HG03064 (cell line): ENCODE results near the gene CISTR.
"Not testable (repeated sequence)": the region's sequence is repeated elsewhere in the genome, so short reads cannot be mapped to it uniquely, and the experiment has no call there.

Experiments
- ATAC-seq: cut with Tn5 transposase; IDR thresholded peaks from one replicate; pipeline ENCODE4 v1.9.1; 2021; ENCODE audit warnings: low read depth; ENCODE audit not compliant: unreplicated experiment

Gene CISTR

GRCh38 chr12:53765891-53766290 is 14.1 kb upstream of the CISTR start:
- no peak for ATAC-seq

DNA sequence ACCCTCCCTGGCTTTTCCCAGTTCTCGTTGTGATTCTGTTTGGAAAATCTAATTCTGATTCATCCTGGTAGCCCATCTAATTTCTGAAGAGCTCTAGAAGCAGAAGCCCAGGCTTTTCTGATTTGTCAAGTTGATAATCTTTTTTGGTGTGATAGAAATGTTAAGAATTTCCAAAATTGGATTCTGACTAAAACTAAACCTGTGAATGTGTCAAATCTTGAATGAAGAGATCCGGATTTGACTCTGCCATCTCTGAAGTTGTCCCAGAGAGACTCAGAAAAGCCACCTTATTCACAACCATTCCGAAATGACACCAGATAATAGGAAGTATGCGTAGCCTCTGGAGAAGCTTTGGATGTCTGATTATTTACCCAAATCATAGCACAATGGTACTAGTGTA is 12.8 kb upstream of the CISTR start:
- no peak for ATAC-seq

GRCh38 chr12:53762793-53763192 is 11.0 kb upstream of the CISTR start:
- ATAC-seq, result not testable (repeated sequence)

DNA sequence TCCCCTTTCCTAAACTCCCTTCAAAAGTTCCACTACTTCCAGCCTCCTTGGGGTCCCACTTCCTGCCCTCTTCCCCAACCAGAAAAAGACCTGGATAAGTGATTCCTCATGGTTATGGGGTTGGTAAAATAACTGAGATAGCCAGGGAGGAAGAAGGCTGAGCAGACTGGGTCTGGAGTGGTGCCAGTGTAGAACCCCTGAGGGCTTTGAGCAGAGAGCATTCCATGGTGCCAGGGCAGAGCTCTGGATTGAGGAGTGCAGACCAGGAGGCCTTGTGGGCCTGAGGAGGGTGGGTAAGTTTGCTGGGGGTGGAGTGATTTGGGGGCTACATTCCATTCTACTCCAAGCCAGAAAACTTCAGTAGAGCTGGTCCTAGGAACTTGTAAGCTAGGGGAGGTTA is 9.5 kb upstream of the CISTR start:
- ATAC-seq, result no peak

DNA sequence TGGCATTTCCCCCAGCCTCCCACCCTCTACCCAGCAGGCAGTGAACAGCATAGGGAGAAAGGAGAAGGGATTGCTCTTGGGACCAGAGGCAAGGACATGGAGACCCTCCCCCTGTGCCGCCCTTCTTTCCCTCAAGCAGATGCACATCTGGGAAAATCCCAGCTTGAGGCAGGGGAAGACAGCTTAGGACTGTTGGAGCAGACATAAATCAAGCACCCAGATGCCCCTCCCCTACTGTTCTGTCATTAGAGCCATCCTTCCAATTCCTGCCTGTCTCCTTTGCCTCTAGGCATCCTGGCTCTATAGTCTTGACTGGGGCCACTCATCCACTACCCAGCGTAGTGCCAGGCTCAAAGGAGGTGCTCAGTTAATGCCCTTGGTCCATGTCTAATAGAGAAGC is 7.5 kb upstream of the CISTR start:
- no peak for ATAC-seq

- no peak for ATAC-seq
These were observed 6.9 kb upstream of the CISTR start for GRCh38 chr12:53758730-53759103.

DNA sequence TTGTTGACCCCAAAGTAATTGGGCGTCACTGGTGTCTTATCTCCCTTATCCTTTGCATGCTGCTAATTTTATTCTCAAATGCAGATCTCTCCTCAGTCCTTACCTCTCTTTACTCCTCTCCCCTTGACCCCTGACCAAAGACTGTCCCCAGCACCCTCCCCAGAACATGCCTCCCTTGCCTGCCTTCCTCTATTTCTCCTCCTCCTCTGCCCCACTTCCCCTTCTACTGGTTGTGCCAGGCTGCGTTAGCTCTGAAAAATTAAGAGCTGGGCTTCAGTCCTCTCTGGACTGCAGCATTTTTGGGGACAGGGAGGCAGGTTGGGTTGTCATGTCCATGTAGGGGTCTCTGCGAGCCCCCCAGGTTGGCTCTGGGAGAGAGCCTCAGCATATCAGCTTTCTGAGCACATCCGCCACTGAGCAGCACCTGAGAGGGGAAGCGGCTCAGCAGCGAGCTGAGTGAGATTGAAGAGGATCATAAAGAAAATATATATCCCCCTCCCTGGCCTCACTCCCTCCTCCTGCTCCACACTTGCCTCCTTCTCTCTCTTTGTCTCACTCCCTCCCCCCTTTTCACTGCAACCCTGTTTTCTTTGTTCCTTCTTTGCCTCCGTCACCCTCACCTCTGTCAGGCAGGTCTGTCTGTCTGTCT is 6.4 kb upstream of the CISTR start:
- no peak for ATAC-seq

DNA sequence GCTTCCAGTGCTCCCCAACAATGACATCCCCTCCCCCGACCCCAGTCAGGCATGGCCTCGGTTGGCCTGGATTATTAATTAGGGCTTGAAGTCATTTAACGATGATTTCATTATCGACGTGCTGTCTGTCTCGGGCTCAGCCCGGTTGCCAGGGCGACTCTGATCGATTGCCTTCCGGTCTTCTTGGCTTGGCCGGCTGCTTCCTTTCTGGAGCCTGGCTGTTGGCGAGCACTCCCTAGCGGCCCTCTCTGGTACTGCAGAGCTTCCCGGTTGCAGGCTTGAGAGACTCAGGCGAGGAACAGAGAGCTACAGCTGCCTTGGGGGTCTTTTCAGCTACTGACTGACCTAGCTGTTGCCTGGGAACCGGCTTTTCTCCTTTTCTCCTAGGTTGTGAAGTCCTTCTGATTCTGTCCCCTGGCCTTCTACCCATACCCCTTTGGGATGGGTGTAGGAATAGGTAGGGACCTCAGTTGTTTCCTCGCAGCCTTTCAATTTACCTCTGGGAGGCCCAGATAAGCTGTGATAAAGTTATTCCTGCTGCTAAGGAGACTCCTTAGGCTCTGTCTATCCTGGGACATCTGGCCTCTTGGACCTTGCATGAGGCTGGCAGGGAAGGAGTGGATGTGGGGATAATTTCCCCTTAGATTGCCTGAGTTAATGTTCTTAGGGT is 5.5 kb upstream of the CISTR start:
- no peak for ATAC-seq

- no peak for ATAC-seq
These were observed 4.7 kb upstream of the CISTR start for GRCh38 chr12:53756300-53757100.

GRCh38 chr12:53755893-53756292 is 4.1 kb upstream of the CISTR start:
- no peak for ATAC-seq

- no peak for ATAC-seq
These were observed 3.7 kb upstream of the CISTR start for GRCh38 chr12:53755451-53755891.

DNA sequence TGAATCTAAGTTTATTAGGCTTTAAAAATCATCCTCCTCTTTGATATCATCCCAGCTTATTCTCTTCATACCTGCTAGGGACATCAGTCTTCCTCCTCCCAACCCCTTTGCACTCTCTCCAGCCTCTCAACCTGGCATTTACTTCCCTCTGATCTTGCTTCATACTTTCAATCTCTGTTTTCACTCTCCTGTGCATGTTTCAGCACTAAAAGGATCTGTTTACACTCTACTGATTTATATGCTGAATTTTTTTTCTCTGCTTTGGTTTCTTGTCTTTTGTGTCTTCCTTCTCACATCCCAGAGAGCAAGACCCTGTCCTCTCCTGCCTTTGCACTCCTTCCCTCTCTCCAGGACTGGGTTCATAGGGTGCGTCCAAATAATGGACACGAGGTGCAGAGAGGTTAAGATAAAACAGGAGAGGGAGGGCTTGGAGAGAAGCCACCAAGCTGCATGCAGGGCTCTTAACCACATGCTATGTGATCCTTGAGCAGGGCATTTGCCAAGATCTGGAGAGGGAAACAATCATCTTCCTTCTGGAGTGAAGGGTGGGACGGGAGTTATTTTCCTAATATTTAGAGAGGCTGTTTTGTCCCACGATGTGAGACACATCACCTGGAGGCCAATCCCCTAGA is 3.0 kb upstream of the CISTR start:
- no peak for ATAC-seq

DNA sequence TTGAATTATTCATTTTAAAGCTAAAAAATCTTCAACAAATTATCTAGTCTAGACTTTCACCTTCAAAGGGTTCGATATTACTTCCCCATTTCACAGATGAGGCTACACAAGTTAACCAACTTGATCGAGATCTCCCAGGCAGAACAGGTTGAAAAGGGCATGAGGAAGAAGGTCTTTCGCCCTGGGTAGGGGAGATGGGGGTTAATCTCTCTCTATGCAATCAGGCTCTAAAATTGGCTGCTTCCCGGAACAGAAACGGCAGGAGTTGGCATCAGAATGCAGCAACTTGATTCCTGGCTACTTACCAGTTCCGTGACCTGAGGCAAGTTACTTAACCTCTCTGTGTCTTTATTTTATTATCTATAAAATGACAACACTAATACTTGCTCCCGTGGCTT is 2.4 kb upstream of the CISTR start:
- ATAC-seq, result no peak

DNA sequence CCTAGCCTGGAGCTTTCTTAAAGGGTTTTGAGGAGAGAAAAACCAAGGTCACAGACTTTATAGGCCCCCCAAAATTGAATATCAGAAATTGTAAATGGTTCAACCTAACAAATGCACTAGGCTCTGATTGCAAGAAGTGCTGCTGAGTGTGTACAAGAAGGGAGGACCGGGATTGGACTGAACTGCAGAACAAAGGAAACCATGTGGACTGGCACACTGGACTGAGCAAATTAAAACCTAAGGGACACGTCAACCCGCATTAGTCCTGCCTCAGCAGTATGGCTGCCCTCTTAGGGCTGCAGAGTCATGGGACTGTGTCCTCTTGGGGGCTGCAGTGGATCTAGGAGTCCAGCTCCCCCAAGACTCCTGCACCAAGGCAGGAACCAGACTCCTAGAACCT is 842 bp upstream of the CISTR start:
- ATAC-seq, result no peak

GRCh38 chr12:53752192-53752601 is 418 bp upstream of the CISTR start:
- no peak for ATAC-seq

- no peak for ATAC-seq
These were observed 905 bp downstream of the CISTR start for GRCh38 chr12:53750812-53751335.

- ATAC-seq, result no peak
These were observed 1.6 kb downstream of the CISTR start for GRCh38 chr12:53749986-53750811.

DNA sequence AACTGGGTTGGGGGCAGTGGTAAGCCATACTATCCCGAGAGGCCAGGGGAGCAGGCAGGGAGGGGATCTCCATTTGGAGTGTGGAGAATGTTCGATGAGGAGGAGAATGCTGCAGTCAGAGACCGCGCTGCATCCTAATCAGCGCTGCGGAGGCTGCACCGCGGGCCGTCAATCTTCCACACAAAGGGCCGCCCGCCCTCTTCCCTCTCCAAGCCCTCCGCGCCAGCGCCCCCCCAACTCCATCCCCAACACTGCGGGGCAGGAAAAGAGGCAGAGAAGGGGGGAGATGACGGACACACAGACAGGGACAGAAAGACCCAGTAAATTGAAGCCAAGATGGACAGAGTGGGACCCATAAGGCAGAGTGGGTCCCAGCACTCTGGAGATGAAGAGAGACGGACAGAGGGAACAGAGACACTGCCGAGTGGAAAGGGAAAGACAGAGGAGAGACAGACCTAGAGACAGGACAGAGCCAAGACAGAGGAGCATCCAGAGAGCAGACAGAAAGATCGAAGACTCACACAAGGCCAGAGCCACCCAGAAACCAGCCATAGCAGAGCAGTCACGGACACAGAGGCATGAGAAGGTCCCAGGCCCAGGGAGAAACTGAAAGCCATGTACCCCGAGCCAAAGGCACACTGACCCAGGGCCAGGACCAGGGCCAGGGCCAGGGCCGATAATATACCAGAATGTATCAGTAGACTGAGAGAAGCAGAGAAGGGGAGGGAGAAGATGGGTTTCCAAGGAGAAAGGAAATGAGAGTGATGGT is 3.5 kb downstream of the CISTR start:
- no peak for ATAC-seq

DNA sequence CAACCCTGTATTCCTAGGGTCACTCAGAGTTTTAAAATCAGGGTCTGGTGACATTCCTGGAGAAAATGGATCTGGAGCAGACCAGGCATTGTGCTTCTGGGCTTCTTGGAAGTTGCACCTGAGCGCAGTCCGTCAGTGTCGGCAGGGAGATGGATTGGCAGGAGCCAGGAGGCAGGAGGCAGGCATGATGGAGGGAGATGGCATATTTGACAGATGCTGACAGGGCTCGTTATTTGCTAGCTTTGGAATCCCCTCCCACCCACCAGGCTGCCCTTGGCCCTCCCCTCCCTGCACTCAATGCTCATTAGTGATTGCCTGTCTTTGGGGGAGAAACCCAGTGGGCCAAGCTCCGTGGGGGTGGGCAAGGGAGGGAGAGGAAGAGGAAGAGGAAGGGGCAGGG is 4.7 kb downstream of the CISTR start:
- ATAC-seq, result no peak
